Hematopoietic multipotent progenitor cell treated with erythropoietin and hydrocortisone succinate and interleukin-3 and kit ligand, for 4 days (in vitro differentiated cells): ENCODE data around the gene NKD2.
"Not testable (repeated sequence)": the region's sequence is repeated elsewhere in the genome, so short reads cannot be mapped to it uniquely, and the experiment has no call there.

Experiments used
- DNase-seq: peaks from one replicate; pipeline ENCODE4 v3.0.0-alpha.2; 2015

NKD2 gene

DNA sequence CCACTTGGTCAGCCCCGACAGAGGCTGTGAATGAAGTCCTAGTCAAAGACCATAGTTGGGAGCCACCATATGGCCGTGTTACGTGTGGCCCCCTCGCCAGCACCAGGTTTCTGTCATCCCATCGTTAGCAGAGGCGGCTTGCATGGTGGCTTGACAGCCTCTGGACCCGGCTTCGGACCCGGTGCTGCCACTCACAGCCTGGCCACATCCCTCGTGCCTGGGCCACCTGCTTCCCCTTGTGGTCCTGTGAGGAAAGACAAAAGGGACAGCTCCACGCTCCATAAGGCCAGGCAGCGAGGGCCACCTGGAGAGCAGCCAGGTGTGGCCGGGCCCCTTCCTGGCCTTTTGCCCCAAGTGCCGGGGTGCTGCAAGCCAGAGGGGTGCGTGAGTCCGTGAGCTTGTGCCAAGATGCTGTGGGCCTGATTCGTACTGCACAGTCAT, 6.2 kb downstream of the NKD2 start:
- no peak for DNase-seq

- no peak for DNase-seq
Measured at GRCh38 chr5:1015507-1015906, 6.9 kb downstream of the NKD2 start.

- no peak for DNase-seq
Measured at GRCh38 chr5:1016036-1016435, 7.4 kb downstream of the NKD2 start.

DNA sequence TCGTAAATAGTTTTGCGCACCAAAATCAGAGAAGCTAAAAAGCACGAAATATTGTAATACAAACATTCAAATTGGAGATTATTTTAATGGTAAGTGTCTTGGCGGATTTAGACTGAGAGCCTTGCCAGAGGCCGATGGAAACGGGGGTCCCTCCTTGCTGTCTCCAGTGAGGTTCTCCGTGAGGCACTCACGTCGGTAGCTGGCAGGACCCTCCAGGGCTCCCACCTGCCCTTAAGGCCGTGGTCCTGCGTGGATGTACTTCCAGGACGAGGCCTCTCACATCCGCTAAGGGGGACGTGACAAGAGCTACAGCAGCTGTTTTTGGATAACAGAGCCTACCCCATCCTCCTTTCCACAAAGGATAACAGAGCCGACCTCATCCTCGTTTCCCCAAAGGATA, 7.9 kb downstream of the NKD2 start:
- no peak for DNase-seq

GRCh38 chr5:1017056-1017455, 8.5 kb downstream of the NKD2 start:
- no peak for DNase-seq

GRCh38 chr5:1017691-1018455, 9.3 kb downstream of the NKD2 start:
- DNase-seq, result no peak

GRCh38 chr5:1018596-1018995, 10.0 kb downstream of the NKD2 start:
- DNase-seq, result no peak

- no peak for DNase-seq
Measured at GRCh38 chr5:1019001-1019905, 10.7 kb downstream of the NKD2 start.

GRCh38 chr5:1020452-1020961, 11.9 kb downstream of the NKD2 start:
- no peak for DNase-seq

DNA sequence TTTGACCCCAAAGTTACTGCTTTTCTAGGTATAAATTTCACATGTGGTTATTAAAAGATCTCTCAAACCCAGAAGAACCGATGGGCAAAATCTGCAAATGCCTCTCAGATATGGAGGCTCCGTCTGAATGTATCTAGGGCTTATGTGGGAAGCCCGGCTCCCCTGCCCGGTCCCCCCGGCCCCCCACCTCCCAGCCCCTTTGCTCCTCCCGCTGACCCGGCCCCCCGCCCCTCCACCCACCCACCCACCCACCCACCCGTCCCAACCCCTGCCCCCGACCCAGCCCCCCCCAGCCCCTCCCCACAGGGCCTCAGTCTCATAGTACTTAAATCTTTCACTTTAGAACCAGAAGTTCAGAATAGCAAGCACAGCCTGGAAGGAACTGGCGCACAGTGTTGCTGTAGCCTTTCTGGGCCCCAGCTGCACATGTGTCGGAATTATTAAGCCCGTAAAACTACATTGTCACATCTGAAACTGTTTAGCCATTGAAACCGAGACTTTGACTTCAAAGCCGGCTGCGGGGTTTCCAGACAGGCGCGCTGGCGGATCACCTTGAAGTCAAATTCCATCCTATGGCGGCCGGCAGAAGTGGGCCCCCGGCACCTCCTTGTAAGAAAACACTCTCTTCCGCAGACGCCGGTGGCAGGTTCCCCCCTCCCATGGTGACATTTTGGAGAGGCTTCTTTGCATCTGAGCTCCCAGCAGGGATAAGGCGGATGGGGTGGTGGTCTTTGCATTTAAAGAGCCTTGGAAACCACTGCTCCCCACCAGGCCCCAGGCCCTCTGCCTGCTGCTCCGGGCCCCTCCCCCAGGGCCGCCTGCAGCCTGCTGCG, 12.8 kb downstream of the NKD2 start:
- DNase-seq, result no peak

- not testable (repeated sequence) for DNase-seq
Measured at GRCh38 chr5:1021969-1022336, 13.4 kb downstream of the NKD2 start.

DNA sequence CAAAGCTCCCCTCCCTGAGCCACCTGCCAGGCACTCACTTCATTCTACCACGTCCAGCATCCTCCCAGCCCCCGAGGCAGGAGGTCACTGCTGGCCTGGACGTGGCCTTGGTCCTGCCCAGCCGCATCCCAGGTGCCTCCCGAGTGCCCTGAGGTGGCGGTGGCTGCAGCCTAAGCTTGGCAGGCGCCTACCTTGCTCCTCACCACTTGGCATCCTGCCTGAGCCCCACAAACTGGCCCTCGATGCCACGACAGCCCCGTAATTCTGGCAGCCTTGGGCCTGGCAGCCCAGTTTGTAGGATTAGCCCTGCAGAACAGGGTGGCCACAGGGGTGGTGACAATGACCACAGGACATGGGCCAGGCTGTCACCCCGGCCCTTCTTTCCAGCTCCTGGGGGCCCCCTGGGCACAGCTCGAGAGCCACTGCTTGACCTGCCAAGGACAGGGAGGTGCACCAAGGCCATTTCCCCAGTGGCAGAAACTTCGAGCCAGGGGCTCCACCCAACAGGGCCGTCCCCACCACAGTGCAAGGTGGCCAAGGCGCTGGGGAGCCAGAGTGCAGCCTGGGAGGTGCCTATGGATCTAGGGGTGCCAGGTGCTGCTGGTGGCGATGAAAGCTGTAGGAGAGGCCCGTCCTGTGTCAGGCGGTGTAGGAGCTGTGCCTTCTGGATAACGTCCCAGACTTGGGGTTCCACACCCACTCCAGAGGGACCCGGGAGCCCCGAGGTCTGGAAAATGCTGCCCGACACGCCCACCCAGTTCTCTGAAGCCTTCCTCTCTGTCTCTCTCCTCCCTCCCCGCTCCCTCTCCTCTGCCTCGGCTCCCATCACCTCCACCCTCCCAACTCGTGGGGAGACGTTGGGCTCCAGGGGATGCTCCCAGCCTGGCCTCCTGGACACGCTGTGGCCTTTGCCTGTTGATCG, 18.4 kb downstream of the NKD2 start:
- DNase-seq, result no peak

DNA sequence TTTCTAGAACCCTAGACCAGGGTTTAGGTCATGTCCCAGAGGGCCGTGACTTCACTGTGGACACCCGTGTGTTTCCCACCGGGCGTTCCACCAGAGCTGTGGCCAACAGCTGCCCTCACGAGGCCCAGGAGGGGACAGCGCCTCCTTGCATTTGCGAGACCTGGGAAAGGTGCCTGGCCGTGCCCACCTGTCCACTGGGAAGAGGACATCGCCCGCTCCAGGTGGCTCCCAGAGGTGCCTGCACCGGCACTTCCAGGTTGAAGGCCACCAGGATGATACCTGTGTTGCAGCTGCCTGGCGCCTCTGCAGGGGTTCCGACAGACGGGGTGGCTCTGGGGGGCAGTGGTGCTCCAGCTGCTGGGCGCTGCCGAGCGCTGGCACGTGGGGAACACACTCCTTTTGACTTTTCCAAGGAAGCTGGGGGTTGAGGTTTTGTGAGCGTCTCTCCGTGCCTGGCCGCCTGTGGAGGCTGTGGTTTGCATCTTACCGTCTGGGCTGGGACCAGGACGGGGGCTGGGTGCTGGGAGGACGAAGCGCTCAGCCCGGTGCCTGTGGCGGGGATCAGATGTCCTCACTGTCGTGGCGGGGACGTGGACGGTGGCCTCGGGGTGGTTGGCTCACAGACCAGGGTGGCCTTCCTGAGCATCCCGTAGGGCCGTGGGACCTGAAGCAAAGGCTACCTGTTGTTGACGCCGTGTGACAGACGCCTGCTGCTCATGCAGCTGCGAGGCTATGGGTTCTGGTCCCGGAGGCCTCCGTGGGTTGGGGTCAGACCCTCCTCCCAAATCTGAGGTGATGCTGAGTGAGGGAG, 19.2 kb downstream of the NKD2 start:
- DNase-seq, result no peak

DNA sequence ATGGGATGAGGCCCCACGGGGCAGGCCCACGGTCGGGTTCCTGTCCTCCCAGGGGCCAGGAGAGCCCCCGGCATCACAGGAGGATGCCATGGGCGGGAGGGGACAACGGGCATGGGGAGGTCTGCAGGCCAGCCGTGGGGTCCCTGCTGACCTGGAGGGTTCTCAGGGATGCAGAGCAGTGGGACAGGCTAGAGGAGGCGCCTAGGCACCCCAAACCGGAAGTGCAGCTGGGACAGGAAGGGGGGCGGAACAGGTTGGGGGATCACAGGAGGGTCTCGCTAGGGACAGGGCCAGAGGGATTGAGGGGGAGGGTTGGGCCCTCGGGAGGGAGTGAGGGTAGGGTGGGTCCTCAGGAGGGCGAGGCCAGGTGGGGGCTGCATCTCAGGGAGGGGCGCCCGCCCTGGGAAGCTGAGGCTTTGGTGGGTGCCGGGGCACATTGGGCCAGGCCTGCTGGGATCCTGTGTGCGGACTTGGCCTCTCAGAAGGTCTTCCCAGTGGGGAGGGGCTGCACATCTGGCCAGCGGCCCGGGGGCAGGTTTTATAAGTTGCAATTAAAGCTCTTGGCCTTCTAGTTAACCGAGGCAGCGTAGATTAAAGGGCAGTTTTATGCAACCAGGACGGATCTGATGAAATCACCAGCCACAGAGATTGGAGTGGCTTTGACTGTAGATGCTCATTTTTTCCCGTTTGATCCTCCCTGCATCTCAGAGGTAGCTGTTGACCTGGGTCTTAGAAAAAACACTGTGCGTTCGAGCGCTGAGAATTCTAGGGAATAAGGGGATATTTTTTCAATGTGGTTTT, 20.1 kb downstream of the NKD2 start:
- DNase-seq, result no peak

- DNase-seq, result no peak
Measured at GRCh38 chr5:1029282-1029944, 20.8 kb downstream of the NKD2 start.

DNA sequence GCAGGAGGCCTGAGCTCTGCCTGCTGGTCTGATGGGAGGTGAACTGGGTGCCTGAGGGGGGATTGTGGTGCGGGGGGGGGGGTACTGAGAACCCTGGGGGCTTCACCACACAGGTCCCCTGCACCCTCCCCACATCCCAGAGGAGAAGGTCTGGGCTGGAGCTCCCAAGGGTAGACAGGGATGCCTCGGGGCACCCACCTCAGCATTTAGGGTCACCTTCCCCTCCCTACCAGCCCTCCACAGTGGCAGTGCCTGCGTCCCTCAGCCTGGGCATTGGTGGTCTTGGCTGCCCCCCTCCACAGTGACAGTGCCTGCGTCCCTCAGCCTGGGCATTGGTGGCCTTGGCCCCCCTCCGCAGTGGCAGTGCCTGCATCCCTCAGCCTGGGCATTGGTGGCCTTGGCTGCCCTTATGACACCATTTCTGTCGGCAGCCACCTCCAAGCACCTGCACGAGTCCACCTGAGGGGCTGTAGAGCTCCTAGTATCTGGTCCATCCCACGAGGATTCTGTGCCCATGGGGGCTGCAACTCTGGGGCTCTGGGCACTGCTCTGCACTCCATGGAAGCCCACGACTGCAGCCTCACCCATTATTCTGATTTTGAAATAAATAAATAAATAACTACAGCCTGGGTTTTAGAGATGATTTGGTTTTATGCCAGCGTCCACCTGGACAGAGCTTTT, 21.5 kb downstream of the NKD2 start:
- DNase-seq, result no peak

GRCh38 chr5:1030801-1031271, 22.2 kb downstream of the NKD2 start:
- DNase-seq, result no peak

DNA sequence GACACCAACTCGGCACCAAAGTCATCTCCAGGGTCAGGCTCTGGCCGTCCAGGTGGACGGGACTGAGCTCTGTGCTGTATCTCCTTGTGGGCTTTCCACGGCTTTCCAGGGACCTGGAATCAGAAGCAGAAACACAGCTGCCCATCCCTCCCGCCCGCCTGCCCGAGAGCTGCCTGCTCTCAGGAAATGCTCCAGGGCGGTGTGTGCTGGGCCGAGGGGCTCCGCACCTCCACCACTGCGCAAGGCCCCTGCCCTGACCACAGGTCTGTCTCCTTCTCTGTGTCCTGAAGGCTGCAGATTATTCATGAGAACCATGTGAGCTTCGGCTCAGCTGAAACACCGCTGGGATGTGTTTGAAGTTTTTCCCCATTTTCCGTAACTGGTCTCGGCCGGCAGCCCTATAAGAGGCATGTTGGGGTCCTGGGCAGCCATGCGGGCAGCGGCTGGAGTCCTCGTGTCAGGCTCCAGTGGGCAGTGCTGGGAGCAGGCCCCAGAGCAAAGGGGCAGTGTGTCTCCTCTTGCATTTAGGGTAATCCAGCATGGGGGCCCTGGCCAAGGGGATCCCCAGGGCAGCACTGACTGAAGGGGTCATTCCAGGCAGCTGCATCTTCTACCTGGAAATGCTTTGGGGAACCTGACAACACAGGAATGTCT, 22.8 kb downstream of the NKD2 start:
- DNase-seq, result no peak
